HG03558 (cell line): Measurements from ENCODE around the gene KLHL8.

Experiments
- ATAC-seq: cut with Tn5 transposase; IDR thresholded peaks from one replicate; pipeline ENCODE4 v1.9.1; 2021; ENCODE audit warnings: moderate number of reproducible peaks; ENCODE audit not compliant: unreplicated experiment; ENCODE audit errors: extremely low read depth

Gene KLHL8

GRCh38 chr4:87128006-87128705 lies 92.3 kb downstream of the KLHL8 start:
- ATAC-seq = no peak

GRCh38 chr4:87126056-87126455 lies 94.4 kb downstream of the KLHL8 start:
- ATAC-seq = no peak

- no peak for ATAC-seq
Measured at GRCh38 chr4:87122252-87122651, 98.2 kb downstream of the KLHL8 start.

GRCh38 chr4:87121341-87122065 lies 98.9 kb downstream of the KLHL8 start:
- no peak for ATAC-seq

GRCh38 chr4:87120411-87121162 lies 99.8 kb downstream of the KLHL8 start:
- no peak for ATAC-seq

- no peak for ATAC-seq
Measured at GRCh38 chr4:87120010-87120409, 100.4 kb downstream of the KLHL8 start.

- ATAC-seq = no peak
Measured at GRCh38 chr4:87118826-87119225, 101.6 kb downstream of the KLHL8 start.

- ATAC-seq = no peak
Measured at GRCh38 chr4:87118421-87118820, 102.0 kb downstream of the KLHL8 start.

- no peak for ATAC-seq
Measured at GRCh38 chr4:87117732-87118075, 102.7 kb downstream of the KLHL8 start.

GRCh38 chr4:87117051-87117731 lies 103.2 kb downstream of the KLHL8 start:
- ATAC-seq = no peak

- ATAC-seq = no peak
Measured at GRCh38 chr4:87116231-87116630, 104.2 kb downstream of the KLHL8 start.

- ATAC-seq = no peak
Measured at GRCh38 chr4:87114245-87115062, 106.0 kb downstream of the KLHL8 start.

- no peak for ATAC-seq
Measured at GRCh38 chr4:87112063-87112462, 108.4 kb downstream of the KLHL8 start.
